Embryonic facial prominence (tissue), 1 donor: ENCODE measurements around the gene DYSF.

Experiments used
- DNase-seq: peaks from one replicate; pipeline ENCODE4 v3.0.0-alpha.2; 2016; ENCODE audit errors: extremely low spot score

DYSF gene

DNA sequence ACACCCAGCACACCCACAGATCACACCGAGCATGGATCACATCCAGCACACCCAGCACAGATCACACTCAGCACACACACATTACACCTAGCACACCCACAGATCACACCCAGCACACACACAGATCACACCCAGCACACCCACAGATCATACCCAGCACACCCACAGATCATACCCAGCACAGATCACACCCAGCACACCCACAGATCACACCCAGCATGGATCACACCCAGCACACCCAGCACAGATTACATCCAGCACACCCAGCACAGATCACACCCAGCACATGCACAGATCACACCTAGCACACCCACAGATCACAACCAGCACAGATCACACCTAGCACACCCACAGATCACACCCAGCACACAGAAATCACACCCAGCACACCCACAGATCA, 118.6 kb downstream of the DYSF start:
- no peak for DNase-seq

DNA sequence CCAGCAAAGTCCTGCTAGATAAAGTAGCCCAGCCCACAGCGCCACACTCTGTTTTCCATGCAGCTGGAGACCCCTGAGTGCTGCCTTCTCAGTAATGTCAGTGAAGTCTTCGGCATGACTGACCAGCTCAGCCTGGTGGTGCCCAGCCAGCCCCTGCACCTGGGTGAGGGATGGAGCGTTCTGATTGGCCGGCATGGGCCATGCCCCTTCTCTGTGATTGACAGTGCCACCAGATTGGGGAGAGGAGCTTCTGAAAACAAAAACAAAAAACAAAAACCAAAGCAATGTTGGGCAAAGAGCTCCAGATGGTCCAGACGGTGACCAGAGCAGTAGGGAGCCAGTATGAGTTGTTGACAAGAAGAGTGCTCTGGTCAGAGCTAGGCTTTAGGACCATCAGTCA, 122.6 kb downstream of the DYSF start:
- no peak for DNase-seq

DNA sequence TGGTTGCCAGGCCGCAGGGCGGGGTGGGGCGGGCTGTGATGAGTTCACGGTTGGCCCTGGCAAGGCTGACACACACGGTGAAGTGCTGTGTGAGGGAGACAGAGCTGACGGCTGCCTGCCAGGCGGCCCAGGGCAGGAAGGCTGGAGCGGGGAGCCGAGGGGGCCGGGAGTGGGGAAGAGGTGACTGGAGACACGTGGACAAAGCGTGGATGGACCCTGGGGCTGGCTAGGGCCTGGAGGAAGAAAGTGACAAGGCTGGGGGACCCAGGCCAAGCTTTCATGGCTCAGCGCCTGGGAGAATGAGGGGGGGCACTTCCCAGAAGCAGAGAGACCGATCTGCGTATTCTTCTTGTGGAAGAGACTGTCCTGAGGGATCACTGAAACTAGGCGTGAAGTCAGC, 123.2 kb downstream of the DYSF start:
- no peak for DNase-seq

DNA sequence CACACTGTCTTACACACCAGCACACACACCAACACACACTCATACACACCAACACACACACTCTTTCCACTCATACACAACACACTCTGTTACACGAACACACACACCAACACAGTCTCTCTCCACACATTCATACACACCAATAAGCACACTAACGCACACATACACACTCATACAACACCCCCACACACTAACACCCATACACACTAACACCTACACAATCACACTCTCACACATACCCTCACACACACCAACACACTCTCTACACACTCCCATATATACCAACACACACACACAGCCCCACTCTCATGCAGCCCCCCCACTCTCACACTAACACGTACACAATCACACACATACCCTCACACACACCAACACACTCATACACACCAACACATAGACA, 123.8 kb downstream of the DYSF start:
- no peak for DNase-seq

DNA sequence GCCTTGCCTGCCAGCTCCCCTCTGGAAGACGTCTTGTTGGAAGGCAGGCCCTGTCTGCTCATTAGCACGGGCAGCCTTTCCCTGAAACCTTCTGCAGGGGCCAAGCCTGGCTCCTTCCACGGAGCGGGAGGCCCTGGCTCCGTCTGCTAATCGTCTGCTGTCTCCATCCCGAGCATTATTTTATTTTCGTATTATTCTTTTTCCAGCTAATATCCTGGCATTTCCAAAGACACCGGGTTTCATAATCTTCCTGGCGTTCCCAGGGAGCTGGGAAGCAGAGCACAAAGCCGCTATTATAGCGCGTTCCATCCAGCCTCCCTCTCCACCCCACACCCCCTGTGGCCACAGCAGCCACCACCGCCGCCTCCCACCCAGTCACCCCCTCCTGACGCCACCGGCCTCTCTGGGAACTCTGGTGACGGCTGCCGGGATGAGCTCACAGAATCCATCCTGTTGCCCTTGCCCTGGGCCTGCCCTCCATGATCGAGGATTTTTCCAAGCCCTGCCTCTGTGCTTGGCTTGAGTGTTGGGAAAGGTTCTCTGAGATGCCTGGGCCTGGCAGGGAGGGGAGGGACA, 125.5 kb downstream of the DYSF start:
- no peak for DNase-seq

DNA sequence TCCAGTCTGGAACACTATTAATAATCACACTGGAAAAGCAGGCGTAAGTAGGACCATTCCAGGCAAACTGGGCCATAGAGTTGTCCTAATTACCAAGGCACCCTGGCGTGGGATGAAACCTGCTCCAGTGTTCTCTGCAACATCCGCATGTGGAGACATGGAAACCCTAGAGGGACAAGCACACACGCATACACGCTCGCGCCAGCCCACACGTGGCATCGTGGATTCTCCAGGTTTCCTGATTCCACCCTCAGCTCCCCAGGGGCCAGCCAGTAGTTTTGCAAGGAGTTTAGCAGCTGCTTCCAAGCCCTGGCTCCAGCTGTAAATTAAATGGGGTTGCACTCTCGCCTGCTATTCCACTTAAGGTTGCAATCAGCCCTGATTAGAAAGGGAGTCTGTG, 127.7 kb downstream of the DYSF start:
- DNase-seq = no peak

DNA sequence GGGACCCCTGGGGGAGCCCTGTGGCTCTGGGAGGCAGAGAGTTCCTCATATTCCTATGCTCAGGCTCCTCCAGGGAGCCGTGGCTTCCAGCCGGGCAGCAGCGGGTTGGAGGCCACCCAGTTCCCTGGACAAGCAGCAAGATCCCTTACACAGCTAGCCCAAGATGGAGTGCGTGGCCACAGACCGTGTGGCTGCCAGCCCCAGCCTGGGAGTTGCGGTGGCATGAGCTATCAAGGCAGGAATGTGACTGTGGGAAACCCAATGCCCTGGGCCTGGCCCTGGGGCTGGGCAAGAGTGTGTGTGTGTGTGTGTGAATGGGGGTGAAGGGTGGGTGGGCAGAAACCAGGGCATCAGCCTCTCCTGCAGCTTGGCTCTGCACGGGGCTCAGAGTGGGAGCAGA, 130.5 kb downstream of the DYSF start:
- DNase-seq = no peak

DNA sequence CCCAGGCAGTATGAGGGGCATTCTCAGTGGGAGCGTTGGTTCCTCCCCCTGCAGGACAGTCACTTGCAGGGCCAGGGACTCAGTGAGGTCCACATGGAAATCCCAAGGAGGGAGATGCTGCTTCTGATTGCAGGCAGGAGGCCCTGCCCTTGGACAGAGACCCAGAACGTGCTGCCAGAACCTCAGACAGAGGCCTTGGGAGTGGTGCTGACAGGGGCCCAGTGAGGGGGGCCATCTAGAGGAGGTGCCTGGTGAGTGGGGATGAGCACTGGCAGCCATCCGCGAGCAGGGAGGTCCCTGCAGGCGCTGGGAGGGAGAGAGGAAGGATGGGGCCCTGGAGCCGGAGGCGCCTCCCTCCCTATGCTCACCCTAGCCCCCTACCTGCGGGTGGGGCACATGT, 133.1 kb downstream of the DYSF start:
- DNase-seq = no peak

DNA sequence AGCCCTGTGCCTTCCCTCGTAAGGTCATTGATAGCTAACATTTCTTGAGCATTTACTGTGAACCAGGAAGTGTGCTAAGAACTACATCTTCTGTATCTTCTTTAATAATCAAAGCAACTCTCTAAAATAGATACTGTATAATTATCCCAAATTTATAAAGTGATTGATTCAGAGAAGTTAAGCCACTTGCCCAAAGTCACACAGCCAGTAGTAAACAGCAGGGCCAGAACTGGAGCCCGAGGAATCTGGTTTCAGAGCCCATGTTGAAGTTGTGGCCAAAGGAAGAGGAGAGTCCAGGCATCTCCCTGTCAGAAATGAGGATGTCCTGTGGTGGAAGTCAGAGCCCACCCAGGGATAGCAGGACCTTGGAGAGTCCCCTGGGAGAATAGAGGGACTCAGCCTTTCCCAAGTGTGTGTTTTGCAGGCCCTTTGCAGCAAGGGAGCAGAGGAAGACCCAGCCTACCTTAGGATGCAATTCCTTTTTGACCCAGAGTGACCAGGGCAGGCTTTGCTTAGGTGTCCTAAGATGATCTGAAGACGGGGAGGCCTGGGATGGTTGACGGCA, 134.2 kb downstream of the DYSF start:
- DNase-seq = no peak

DNA sequence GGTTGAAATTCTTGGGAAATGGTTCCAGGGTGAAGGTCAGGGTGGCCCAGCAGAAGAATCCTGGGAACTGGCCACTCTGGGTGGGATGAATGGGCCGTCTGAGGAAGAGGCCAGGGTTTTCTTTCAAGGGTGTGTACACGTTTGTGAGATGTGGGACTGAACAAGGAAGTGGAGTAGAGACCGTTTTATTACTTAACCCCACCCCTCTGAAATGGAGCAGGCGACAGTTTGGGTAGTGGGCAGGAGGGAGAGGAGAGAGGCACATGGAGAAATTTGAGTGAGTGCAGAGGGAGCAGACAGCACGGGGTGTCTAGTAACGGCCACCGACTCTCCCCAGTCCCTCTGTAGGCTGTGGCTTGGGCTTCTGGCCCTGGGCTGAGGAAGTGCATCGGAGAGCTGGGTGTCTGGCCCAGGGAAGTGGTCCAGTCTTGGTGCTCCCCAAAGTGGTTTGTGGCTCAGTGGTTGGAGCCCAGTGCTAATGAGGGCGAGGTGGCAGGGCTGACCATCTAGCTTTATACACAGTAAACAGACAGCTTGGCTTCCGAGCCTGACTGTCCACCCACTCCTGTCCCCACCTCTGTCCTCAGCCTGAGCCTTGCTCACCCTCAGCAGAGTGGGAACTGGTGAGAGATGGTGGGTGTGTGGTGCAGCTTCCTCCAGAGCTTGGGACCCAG, 135.3 kb downstream of the DYSF start:
- no peak for DNase-seq

DNA sequence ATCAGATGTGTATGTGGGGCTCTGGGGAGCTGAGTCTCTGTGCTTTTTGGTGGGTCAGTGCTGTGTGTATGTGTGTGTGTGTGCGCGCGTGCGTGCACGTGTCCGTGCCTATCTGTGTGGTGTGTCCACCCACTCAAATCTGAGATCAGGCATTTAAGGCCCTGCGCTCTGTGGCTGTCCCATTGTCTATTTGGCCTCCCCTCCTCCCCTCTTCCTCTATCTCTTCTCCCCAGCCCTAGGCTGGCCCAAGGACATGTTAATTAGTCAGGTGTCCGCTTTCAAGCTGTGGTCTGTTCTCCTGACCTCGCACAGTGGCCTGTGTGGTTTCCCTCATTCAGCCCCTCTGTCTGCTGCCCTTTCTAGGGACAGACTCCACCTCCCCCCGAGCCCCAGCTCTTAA, 136.4 kb downstream of the DYSF start:
- DNase-seq = no peak

DNA sequence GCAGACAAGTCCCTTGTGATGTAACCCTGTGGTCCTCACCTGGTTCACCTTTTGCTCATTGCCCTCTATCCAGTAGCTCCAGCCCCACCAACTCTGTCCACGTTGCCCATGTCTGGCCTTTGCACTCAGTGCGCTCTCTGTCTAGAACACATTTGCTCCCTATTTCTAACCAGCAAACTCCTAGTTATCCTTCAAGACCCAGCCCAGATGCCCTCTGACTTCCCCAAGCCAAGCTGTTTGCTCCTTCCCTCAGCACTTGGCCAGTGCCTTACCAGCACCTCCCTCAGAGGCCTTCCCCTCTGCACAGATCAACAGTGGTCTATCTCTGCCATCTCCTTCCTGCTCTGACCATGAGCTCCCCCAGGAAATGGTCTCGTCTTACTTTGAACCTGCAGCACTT, 137.7 kb downstream of the DYSF start:
- DNase-seq = no peak

DNA sequence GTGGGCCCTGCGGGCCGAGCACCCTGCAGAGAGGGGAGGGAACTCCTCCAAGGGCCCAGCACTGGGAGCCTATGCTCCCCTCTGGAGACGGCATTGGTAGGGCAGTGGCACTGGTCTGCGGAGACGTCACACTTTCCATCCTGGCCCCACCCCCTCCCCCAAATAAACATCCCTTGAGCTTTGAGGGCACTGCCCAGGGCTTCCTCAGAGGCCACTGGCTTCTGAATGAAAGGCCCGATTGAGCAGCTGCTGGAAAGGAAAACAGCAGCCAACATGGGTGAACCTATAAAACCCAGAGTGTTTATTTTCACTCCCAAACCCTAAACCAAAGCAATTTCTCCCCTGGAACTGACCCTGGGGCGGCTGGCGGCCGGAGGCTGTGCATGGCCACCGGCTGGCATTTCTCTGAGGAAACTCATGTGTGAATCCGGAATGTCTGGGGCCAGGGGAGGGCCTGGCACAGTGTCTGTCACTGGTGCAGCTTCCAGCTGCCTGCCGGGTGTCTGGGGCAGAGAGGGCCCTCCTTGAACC, 138.9 kb downstream of the DYSF start:
- DNase-seq = no peak

DNA sequence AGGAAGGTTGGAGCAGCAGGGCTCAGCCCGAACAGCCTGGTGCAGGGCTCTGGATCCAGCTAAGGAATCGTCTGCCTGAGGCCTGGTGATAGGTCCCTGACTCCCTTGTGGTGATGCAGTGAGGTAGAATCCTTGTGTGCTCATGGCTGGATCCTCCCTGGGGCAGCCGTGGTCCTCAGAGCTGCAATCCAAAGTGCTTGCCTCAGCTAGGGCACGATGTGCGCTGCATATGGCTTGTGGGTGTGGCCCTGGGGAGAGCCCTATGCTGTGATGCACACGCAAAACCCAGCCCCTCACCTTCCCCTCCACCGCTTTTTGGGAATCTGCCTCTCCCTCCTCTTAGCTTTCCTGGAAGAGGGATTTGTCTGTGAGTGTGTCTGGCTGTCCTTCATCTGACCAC, 142.2 kb downstream of the DYSF start:
- DNase-seq = peak; percentile 42

DNA sequence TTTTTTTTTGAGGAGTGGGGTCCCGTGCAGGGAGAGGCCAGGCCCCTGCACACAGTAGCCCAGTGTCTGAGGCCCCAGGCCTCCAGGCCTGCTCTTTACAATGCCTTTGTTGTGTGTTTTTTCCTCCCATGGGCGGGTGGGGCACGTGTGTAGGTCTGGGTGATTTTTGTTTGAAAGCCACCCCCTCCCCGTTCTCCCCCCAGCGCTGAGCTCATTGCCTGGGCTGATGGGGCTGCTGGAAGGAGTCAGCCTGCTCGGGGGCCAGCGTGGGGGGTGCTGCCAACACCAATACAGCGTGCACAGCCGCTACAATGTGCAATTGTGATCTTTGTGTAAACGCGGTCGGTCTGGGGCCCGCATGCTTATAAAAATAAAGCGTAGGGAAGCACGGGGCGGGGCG, 142.7 kb downstream of the DYSF start:
- DNase-seq = peak; percentile 71

DNA sequence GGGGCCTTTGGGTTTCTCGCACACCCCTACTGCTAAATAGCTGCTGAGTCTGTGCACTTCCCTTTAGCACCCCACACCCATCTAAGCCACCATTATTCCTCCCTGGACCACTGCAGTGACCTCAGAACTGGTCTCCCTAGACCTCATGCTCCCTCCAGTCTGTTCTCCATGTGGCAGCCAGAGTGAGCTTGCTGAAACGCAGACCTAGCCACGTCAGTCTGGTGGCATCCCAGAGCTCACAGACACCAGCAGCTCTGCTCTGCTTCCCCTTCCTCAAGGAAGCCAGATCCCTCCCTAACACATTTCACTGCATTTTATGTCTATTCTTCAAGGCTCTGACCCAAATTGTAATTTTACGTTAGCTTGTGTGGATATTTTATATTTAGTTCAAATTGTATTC, 144.4 kb downstream of the DYSF start:
- no peak for DNase-seq

DNA sequence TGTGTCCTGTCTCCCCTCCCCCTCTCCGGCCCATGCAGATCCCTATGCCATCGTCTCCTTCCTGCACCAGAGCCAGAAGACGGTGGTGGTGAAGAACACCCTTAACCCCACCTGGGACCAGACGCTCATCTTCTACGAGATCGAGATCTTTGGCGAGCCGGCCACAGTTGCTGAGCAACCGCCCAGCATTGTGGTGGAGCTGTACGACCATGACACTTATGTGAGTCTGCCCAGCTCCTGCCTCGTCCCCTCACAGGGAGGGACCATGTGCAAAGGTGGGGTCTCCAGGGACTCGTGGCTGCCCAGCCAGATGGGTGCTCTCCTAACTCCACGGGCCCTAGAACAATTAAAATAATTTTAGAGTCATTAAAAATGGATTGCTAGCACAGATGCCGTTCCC, 145.2 kb downstream of the DYSF start:
- no peak for DNase-seq

DNA sequence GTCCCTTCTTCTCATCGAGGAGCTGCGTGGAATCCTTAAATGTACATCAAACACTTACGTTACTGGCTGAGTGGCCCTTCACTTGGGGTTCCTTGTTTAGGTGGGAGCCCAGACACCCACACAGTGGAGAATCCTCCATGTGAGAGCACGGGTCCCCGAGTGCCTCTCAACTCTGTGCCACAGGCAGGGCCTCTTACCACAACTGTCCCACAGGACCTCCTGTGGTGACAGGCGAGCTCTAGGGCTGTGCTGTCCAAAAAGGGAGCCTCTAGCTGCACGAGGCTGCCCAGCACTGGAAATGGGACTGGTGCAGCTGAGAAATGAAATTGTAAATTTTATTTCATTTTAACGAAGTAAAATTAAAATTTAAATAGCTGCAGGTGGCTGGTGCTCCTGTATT, 145.7 kb downstream of the DYSF start:
- no peak for DNase-seq

DNA sequence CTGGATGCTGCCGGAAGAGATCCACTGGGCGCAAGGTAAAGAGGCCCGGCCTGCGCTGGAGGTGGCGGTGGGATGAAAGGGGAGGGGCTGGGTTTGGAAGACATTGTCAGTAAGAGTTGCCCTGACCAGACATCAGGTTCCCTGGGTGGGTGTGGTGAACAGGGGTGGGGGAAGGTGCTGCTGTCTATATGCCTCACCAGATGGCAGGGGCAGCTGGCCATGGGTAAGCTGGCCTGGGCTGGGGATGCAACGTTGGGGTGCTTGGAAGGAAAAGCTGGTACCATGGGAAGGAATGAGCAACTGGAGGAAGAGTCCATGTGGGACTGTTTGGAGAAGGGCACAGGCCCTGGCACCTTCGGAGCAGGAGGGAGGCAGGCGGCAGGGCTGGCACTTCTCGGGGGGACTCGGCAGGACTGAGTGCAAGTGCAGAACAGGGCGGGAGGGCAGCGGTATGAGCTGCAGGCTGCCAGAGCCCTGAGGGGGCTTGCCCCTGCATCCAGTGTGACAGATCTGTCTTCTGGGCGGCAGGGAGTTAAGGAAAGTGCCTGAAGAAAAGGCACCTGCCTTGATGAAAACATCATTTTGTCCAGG, 146.4 kb downstream of the DYSF start:
- no peak for DNase-seq

DNA sequence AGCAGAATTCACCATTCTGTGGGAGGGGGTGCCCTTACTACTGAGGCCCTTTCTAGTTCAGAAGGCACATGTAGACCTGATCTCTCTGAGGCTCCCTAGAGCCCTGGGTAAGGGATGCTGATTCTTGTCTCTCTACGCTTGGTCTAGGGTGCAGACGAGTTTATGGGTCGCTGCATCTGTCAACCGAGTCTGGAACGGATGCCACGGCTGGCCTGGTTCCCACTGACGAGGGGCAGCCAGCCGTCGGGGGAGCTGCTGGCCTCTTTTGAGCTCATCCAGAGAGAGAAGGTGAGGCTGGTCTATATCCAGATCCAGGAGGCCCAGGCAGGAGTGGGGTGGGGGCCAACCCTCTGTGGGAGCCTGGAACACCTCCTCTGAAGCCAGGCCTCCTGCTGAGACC, 147.2 kb downstream of the DYSF start:
- no peak for DNase-seq

DNA sequence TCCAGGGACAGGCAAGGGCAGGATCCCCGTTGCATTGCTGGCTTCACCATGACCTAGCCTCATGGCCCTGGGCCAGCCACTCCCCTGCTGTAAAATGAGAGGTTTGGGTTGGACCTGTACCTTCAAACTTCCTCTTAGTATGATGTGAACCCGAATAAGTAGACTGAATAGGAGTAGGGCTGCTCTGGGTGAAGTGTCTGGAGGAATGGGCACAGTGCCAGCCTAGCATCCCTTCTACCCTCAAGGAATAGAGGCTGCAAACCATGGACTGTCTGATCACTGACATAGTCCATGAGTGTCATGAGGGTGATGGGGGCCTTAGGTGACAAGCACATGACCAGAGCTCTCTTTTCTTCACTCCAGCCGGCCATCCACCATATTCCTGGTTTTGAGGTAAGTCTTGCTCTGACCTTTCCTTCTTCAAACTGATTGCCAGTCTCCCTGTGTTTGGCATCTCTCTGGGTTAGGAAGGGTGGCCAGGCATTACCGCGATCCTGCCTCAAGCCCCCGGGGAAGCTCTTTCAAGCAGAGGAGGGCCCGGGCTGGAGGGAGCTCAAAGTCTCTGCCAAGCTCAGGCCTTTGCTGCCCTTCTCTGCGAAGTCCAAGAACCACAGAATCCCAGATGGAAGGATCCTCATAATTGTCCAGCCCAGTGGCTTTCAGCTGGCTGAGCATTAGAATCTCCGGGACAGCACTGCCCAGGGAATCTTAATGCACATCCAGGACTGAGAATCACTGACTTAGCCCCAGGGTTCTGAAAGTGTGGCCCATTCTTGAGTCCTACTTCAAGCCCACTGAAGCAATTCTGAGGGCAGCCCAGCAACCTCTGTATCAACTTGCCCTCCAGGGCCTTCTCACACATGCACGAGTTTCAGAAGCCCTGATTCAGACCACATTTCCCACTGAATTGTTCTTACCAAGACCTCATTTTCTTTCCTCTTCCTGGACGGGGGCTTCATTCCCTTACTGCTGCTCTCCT, 148.1 kb downstream of the DYSF start:
- DNase-seq = no peak

DNA sequence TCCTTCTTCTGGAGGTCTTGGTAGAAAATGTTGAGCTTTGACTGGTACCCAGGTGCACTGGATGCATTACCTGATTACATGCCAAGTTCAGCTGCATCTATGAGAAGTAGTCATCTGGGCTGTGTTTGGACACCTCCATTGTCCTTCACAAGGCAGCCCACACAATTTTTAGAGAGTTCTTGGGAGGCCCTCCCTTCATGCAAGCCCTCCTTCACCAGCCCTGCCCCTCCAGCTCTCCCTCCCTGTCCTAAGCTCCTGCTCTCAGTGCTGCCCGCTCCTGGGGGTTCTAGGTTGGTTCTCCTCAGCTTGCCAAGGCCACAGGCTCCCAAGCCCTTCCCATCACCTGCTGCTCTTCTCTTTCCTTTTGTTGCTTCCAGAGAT, 148.7 kb downstream of the DYSF start:
- no peak for DNase-seq
